ENCODE measurements around the gene TPRG1L.

The TPRG1L gene

DNA sequence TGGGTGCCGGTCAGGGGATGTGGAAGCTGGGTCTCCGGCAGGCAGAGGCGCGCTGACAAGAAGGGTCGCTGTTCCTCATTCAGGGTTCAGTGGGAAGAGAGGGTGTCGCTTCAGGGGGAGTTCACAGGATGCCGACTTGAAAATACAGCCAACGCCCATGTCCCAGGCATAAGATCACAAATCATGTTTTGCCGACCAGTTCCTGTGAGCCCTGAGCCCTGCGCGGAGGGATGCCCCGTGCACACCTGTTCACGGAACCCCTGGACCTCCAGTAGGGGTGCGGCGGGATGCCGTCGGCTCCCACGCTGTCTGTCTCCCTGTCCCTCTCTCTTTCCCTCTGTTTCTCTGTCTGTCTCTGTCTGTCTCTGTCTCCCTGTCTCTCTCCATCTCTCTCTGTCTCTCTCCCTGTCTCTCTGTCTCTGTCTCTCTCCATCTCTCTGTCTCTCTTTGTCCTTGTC lies 54.3 kb downstream of the TPRG1L start:
- peak in 1 of 2 experiments; percentile 18 for DNase-seq (ENCODE audit: low read depth in 1 of 2, low spot score in 1 of 2)
- no peak for TF ChIP-seq REST (IDR thresholded peaks at IDR 0.05; ENCODE audit: insufficient replicate concordance, low read depth)
- no peak for TF ChIP-seq GABPA (IDR thresholded peaks at IDR 0.05; ENCODE audit: low read depth)
- TF ChIP-seq, protein P1, sequence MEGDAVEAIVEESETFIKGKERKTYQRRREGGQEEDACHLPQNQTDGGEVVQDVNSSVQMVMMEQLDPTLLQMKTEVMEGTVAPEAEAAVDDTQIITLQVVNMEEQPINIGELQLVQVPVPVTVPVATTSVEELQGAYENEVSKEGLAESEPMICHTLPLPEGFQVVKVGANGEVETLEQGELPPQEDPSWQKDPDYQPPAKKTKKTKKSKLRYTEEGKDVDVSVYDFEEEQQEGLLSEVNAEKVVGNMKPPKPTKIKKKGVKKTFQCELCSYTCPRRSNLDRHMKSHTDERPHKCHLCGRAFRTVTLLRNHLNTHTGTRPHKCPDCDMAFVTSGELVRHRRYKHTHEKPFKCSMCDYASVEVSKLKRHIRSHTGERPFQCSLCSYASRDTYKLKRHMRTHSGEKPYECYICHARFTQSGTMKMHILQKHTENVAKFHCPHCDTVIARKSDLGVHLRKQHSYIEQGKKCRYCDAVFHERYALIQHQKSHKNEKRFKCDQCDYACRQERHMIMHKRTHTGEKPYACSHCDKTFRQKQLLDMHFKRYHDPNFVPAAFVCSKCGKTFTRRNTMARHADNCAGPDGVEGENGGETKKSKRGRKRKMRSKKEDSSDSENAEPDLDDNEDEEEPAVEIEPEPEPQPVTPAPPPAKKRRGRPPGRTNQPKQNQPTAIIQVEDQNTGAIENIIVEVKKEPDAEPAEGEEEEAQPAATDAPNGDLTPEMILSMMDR (IDR thresholded peaks at IDR 0.05; ENCODE audit: insufficient read depth, low read length): no peak
- no peak for TF ChIP-seq SPI1 (IDR thresholded peaks at IDR 0.05; ENCODE audit: borderline replicate concordance, low read depth)
- no peak for TF ChIP-seq POLR2AphosphoS5 (IDR thresholded peaks at IDR 0.05; ENCODE audit: low read depth)
- H3K27me3 ChIP-seq (ENCODE audit: insufficient read depth, poor library complexity, severe bottlenecking): no peaks in the 10 kb centered on the region
- H3K27ac ChIP-seq (replicated peaks): peak overlapping the region; percentile 92
- no peak overlapping the region for H3K4me3 ChIP-seq (replicated peaks; ENCODE audit: insufficient read depth, low read length)

Data from HL-60 (cell line).